HG03159 (cell line): ENCODE results near the gene RFX1.

Experiments
- ATAC-seq: cut with Tn5 transposase; IDR thresholded peaks from one replicate; pipeline ENCODE4 v1.9.1; 2021; ENCODE audit warnings: mild to moderate bottlenecking, moderate library complexity; ENCODE audit not compliant: unreplicated experiment

RFX1 gene

DNA sequence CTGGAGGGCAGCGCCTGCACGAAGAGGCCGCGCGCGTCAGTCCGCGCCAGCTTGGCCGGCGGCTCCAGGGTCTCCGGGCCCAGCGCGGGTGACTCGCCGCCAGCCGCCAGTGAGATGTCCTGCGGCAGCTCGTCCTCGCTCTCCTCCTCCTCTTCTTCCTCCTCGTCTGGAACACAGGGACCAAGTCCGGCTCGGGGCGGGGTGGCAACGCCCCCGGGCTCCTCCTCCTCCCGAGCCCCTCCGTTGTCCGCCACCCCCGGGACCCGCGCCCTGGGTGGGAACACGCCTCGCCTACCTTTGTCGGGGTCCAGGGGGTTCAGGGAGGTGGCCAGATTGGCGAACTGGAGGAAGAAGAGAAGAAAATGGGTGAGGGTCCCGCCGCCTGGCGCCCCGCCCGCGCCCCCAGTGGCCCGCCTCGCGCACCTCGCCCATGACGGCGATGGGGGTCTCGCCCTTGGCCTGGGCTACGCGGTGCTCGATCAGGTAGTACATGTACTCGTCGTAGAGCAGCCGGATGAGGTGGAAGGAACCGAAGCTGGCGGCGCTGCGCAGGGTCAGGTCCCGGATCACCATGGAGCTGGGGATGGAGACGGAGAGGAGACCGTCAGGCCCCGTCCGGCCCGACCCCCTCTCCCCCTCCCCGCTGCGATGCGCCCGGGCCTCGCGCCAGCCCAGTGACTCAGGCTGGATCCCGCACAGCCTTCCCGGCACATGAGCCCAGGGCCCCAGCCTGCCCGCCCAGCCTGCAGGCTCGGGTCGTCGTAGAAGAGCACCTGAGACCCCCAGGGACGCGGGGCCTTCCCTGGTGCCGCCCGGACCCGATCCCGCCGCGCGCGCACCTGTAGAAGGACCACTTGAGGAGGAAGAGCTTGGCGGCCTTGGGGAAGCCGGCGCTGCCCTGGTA, 43.2 kb downstream of the RFX1 start:
- no peak for ATAC-seq

DNA sequence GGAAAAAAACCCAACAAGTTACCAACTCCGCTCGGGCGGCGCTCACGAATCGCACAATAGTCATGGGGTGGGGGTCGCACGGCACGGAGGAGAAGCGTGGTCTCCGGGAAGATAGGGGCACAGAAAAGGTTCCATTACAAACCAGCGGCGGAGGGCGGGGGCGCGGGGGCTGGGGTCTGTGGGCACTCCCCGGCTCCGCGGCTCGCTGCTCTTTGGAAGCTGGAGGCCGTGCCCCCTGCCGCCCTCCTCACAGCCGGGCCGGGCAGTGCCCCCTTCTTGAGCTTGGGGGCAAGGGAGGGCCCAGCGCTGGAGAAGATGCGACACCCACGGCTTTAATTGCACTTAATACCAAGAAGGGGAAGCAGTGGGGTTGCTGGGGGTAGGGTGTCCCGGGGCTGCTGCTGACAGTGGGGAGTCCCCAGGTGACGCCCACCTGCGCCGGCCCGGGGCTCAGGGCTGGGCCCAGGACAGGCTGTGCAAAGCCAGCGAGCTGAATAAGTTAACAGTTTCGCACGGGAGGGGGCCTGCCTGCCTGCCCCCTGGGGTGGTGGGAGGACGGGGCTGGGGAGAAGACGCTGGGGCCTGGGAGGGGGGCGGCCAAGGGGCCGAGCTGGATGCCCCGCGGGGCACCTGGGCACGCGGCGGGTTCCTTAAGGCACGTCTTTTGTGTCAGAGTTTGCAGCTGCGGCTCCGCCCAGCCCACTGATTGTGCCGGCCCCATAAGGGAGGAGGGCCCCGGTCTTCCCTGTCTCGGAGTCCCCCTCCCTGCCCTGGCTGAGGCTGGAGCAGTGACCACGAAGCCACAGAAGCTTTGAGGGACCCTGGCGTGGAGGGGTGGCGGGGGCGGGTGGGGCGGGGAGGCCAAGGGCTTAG, 44.1 kb downstream of the RFX1 start:
- ATAC-seq: no peak

DNA sequence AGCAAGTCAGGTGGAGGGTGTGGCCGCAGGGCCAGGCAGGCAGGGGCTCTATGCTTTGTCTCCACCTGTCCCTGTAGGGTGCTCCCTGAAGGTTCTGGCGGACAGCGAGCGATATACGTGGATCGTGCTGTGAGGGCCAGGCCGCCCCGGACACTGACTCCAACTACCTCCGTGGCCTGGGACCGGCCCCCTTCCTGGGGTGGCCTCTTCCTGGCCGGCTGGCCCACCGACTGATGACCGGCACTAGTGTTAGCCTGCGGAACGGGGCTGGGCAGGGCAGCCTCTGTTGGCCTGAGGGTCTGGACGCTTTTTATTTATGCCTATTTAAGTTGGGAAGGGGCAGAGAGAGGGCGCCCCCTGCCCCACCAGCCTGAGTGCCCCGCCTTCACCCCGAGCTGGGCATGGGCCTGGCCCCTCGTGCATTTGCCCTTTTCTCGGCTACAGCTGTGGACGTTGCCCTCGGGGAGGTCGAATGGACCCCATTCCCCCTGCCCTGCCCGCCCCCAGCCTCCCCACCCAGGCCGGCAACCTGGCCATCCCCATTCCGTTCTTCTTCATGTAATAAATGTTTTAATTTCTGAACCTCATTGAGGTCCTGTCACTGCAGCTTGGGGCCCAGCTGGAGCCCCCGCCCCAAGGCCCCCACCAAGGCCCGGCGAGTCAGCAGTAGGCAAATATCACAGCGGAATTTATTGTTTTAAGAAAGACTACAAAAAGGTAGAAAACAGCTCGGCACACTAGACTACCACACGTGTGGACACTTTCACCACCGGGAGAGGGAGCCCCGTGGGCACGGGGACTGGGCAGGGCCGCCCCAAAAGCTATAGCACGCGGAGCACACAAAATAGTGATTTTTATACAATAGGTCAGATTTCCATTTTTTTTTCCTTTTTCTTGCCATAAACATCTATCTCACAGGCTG, 45.0 kb downstream of the RFX1 start:
- no peak for ATAC-seq

DNA sequence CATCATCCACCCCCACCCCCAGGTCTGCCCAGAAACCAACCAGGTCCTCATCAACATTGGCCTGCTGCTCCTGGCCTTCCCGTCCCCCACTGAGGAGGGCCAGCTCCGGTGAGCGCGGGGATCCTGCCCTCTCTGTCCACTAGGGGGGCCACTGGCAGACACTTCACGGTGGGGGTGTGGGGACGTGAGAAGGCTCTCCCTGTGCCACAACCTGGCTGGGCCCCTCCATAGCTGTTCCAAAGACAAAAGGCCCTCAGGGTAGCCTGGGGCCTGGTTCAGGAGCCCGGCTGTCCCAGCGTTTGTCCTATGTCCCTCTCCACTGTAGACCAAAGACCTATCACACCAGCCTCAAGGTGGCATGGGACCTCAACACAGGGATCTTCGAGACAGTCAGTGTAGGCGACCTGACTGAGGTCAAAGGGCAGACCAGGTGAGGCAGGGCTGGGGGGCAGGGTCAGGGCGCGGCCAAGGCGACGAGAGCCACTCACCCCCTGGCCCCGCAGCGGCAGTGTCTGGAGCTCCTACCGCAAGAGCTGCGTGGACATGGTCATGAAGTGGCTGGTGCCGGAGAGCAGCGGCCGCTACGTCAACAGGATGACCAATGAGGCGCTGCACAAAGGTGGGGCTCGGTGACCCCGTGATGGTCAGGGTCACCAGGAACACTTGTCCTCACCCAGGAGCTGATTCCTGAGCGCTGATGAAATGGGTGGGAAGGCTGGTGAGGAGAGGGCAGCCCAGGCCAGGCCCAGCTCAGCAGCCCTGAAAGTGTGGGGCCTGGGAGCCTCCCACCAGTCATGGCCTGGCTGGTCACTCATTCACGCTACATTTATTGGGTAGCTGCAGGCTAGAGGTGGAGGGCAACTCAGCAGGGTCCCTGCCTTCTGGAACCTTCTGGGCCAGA, 45.9 kb downstream of the RFX1 start:
- ATAC-seq: no peak

DNA sequence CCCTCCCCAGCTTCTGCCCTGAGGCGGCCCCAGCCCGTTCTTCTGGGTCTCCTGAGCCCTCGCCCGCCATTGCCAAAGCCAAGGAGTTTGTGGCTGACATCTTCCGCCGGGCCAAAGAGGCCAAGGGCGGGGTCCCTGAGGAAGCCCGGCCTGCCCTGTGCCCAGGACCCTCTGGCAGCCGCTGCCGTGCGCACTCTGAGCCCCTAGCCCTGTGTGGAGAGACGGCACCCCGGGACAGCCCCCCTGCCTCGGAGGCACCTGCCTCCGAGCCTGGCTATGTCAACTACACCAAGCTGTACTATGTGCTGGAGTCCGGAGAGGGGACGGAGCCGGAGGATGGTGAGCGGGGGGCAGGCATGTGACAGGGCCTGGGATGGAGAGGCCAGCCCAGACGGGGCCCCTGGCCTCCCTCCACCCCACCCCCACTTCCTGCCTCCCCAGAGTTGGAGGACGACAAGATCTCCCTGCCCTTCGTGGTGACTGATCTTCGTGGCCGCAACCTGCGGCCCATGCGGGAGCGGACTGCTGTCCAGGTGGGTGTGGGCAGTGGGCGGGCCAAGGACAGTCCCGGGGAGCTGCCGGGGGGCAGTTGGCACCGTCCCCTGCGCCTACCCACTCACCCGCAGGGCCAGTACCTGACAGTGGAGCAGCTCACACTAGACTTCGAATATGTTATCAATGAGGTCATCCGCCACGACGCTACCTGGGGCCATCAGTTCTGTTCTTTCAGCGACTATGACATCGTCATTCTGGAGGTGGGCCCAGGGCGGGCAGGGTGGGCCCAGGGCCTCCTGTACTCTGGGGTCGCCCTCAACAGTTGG, 46.8 kb downstream of the RFX1 start:
- no peak for ATAC-seq

DNA sequence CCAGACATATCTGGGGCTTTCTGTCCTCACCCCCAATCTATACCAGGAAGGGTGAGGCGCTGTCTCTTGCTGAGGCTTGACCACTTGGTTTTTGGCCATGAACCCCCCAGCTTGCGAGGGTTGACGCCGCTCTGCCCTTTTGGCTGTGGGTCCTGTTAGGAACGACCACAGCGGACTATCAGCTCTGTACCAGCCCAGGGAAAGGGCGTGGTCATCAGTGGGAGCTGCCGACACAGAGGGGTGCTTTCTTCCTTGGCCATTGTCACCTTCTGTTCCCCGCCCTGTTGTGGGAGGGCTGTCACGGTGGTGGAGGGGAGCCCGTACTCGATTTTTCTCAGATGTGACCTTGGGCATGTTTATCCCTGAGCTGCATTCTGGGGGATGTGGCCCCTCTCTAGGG, 48.1 kb downstream of the RFX1 start:
- no peak for ATAC-seq

DNA sequence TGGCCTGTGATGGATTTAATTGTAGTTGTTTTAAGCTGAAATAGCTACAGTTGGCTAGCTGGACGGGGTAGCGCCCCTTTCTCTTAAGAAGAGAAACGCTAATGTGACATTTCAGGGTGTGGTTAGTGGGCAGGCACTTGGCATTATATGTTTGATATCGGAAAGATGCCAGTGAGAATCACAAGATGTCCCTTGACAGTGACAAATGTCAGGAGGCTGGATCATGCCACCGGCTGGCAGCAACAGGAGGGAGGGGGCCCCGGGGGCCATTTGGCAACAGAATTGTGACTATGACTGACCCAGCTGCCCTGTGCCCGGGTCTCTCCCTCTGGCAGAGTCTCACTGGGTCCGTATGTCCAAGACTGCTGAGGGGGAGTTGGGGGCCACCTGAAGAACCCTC, 49.1 kb downstream of the RFX1 start:
- ATAC-seq: no peak

DNA sequence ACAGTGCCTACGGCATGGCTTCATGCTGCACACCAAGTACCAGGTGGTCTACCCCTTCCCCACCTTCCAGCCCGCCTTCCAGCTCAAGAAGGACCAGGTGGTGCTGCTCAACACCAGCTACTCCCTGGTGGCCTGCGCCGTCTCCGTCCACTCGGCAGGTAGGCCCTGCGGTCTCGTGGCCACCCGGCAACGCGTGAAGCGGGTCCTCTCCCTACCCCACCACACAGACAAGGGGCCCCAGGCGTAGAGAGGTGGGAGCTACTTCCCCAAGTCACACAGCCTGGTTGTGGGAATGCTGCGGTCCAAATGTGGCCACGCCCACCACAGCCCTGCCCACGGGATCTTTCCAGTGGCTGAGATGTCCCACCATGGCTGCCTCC, 49.8 kb downstream of the RFX1 start:
- no peak for ATAC-seq

DNA sequence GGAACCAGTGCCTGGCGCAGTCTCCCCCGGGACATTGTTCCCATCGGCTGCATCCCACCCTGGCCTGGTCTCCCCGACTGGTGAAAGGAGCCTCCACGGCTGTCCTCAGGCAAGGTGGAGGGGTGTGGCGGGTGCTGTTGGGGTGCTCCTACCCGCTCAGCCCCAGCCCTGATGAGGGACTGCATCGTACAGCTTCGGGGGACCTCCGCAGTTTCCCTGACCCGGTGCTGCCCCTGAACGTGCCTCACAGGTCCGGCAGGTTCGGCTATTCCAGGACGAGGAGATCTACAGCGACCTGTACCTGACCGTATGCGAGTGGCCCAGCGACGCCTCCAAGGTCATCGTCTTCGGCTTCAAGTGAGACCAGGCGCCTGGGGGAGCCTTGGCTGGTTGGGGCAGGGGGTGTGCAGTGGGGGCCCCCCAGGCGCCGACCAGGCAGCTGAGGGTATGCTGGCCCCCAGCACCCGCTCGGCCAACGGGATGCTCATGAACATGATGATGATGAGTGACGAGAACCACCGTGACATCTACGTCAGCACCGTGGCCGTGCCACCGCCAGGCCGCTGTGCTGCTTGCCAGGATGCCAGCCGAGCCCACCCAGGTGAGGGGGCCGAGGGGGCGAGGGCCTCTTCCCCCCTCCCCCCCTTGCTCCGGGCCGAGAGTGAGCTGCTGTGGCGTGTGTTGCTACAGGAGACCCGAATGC, 50.3 kb downstream of the RFX1 start:
- no peak for ATAC-seq

DNA sequence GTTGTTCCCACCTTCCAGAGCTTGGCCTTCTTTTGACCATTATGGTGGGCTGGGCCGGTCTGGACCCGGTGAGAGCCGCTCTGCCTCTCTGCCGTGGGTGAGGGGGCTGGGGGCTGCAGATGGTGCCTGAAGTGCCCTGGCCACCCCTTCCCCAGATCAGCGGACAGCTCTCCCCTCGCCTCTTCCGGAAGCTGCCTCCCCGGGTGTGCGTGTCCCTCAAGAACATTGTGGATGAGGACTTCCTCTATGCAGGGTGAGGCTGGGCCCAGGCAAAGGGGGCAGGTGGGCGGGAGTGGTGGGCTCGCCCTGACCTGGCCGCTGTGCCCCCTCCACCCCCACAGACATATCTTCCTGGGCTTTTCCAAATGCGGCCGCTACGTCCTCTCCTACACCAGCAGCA, 51.9 kb downstream of the RFX1 start:
- no peak for ATAC-seq

DNA sequence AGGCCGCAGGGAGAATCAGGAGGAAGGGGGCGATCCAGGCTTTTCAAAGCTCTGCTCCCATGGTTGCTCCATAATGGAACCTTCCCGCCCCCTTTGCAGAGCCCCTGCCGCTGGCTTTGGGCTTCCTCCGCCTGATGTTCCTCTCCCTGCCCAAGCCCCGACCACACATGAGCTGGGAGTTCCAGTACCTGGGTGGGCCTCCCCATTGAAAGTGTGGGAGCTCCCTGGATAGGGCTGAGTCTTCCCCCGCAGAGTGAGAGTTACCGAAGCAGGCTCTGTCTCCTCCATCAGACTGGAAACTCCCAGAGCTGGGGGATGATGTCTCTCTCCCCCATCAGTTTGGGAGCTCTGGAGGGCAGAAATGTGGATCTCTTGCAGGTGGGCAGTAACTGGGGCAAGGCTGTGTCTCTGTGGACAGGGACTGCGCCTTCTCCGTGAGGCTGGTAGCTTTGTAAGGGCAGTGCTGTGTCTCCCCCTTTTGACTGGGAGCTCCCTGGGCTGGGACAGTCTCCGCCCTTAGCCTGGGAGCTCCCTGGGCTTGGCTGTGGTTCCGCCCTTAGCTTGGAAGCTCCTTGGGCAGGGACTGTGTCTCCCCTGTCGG, 53.1 kb downstream of the RFX1 start:
- ATAC-seq: no peak

DNA sequence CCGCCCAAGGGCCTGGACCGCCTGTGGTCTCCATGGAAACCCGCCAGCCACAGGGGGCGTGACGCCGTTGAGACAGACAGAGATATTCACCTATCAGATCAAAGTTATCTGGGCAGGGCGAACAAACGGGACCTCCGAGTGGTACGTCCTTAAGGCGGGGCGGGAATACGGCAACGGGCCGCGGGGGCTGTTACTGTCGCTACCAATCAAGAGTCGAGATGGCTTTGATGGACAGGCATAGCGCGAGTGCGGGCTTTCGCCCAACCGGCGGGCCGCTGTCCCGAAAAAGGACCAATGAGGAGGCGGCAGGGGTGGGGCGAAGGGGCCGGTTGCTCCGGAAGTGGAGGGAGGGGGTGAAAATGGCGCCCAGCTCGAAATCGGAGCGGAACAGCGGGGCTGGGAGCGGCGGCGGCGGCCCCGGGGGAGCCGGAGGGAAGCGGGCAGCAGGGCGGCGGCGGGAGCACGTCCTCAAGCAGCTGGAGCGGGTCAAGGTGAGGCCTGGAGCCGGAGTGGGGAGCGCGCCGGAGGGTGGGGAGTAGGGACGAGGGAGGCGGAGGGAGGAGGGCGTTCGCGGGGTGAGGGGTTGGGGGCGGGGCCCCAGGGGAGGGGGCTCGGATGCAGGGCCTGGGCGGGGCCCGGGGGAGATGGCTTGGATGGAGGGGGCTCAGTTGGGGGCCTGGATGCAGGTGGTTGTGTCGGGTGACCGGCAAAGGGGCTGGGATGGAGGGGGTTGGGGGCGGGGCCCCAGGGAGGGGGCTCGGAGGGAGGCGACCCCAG, 53.8 kb downstream of the RFX1 start, which contains the start of gene DCAF15:
Gene DCAF15, plus strand, starts transcription at position 356 of the 777 bp plus-strand sequence. Its CDS starts 4 bp downstream, at position 360.
- ATAC-seq: peak; percentile 97

DNA sequence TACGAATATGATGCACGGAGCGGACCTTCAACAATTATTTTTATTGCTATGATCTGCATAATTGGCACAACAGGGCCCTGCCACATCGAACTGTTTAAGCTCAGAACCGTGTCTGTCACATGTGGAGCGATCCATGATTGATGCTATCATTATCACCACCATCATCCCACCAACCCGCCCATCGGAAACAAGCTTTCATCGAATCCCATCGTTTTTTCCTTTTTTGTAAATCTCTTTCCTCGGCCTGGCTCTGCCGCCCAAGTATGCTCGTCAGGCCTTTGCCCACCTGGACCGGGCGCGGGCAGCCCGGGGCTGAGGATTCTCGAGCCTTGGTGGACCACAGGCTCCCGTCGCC, 54.3 kb downstream of the RFX1 start:
- no peak for ATAC-seq

DNA sequence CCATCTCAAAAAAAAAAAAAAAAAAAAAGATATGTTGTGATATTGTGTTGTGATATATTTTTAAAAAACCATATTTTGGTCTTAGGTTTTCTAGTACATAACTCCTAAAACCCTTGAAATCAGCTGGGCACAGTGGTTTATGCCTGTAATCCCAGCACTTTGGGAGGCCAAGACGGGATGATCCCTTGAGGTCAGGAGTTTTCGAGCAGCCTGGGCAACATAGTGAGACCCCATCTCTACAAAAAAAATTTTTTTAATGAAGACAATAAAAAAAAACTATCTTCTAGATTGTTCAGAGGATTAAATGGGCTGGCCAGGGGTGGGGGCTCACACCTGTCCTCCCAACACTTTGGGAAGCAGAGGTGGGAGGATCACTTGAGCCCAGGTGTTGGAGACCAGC, 55.1 kb downstream of the RFX1 start:
- ATAC-seq: no peak

DNA sequence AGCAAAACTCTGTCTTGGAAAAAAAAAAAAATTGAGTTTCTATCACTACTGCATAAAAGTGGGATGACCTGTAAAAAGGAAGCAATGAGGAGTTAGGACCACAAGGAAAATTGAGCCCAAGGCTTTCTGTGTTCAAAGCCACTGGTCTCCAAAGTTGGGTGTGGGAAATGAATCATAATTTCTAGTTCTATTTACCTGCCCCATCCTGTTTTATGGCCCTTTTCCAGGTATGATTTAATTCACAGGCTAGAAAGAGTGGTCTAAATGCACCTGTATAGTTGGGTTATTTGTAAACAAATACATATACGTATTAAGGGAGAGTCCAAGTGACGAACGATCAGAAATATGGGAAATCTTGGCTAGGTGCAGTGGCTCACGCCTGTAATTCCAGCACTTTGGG, 59.7 kb downstream of the RFX1 start:
- no peak for ATAC-seq

DNA sequence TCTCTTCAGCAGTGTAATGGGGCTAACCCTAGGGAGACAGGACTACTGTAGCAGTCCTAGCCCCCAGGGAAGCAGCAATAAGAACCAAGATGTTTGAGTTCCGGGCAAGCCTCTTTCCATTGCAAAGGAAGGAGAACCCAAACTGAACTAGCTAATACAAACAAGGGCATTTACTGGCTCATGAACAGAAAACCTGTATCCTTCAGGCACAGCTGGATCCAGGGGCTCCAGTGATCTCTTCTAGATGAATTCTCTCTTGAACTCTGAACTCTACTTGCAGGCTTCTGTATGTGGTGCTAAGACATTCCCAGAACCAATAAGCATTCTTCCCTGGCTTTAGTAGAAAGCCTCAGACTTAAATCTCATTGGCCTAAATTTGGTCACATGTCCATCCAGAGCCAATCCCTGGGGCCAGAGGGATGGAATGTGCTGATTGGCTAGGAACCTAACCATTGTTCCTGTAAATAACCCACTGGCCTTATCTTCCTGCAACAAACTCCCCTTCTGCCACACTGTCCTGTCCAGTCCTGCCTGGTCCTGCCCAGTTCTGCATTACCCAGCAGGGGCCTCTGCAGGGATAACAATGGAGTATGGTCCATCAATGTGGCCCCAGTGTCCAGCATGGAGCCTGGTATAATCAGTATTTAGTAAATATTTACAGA, 64.0 kb downstream of the RFX1 start:
- no peak for ATAC-seq
